SK-N-SH (cell line): ENCODE data around the gene FMO5. TPM values are rescaled to one million over a fixed set of nuclear protein-coding genes. Genes with fewer than 3 reads are reported as not detected.

Experiments
- CTCF ChIA-PET: fragments of 300-600, 350-600 bp; formaldehyde crosslinking; extraction: SDS; loops from one replicate; lab custom pipeline; 2021; lab: Yijun Ruan, JAX
- POLR2A ChIA-PET: fragments of 350-600 bp; sonication (Branson Sonifier 250); formaldehyde crosslinking; extraction: SDS; loops from one replicate; lab custom pipeline; 2020; ENCODE audit warnings: antibody characterized with exemption, inconsistent platforms; lab: Yijun Ruan, JAX
- DNase-seq: peaks from one replicate; pipeline ENCODE4 v3.0.0; 2012
- H2AFZ ChIP-seq: fragments of 200-600 bp; sonication (generic); 2 replicates; pipeline ENCODE4 v1.8.1; 2016; ENCODE audit warnings: antibody characterized with exemption, mild to moderate bottlenecking, low read depth
- H3F3A ChIP-seq: fragments of 200-600 bp; sonication (generic); replicated peaks from 2 replicates; pipeline ENCODE3; 2016; ENCODE audit warnings: antibody characterized with exemption, mild to moderate bottlenecking; ENCODE audit not compliant: insufficient read depth
- H3K27ac ChIP-seq, 2 experiments: fragments of 200-500 bp in 1 of 2; fragments of 200-600 bp in 1 of 2; sonication (Bioruptor generic) in 1 of 2; sonication (generic), shearing (Covaris generic) in 1 of 2; 2 replicates each; pipeline versions ENCODE4 v1.5.1 to v1.6.1; 2014 to 2016; ENCODE audit warnings: low read depth in 2 of 2, inconsistent platforms in 1 of 2, low read length in 1 of 2, mild to moderate bottlenecking in 1 of 2, mixed read lengths in 1 of 2
- H3K27me3 ChIP-seq: fragments of 200-600 bp; sonication (generic), shearing (Covaris generic); 2 replicates; pipeline ENCODE4 v1.6.1; 2016; ENCODE audit warnings: mixed run types; ENCODE audit not compliant: insufficient read depth
- H3K36me3 ChIP-seq, 2 experiments: fragments of 200-500 bp in 1 of 2; fragments of 200-600 bp in 1 of 2; sonication (Bioruptor generic) in 1 of 2; sonication (generic) in 1 of 2; replicated peaks in 1 of 2; 2 replicates each; pipeline versions ENCODE3 to v1.5.1; 2014 to 2016; ENCODE audit warnings: low read length in 1 of 2, mild to moderate bottlenecking in 1 of 2; ENCODE audit not compliant: insufficient read depth in 2 of 2, control insufficient read depth in 1 of 2
- H3K4me1 ChIP-seq, 2 experiments: fragments of 200-500 bp in 1 of 2; fragments of 200-600 bp in 1 of 2; sonication (Bioruptor generic) in 1 of 2; sonication (generic), shearing (Covaris generic) in 1 of 2; 2 replicates each; pipeline versions ENCODE4 v1.5.1 to v1.6.1; 2014 to 2016; ENCODE audit warnings: low read depth in 1 of 2, low read length in 1 of 2, mixed run types in 1 of 2; ENCODE audit not compliant: insufficient read depth in 2 of 2, control insufficient read depth in 1 of 2
- H3K4me2 ChIP-seq: fragments of 200-600 bp; sonication (generic), shearing (Covaris generic); 2 replicates; pipeline ENCODE4 v1.6.1; 2017; ENCODE audit warnings: mixed run types
- H3K4me3 ChIP-seq, 2 experiments: fragments of 200-500 bp in 1 of 2; fragments of 200-600 bp in 1 of 2; sonication (Bioruptor generic) in 1 of 2; sonication (generic), shearing (Covaris generic) in 1 of 2; 2 replicates each; pipeline versions ENCODE4 v1.5.1 to v1.8.1; 2014 to 2016; ENCODE audit warnings: low read depth in 2 of 2, inconsistent platforms in 1 of 2, low read length in 1 of 2, mild to moderate bottlenecking in 1 of 2, mixed read lengths in 1 of 2, moderate library complexity in 1 of 2
- H3K79me2 ChIP-seq: fragments of 200-600 bp; sonication (generic); 2 replicates; pipeline ENCODE4 v1.8.1; 2017; ENCODE audit warnings: mild to moderate bottlenecking; ENCODE audit not compliant: insufficient read depth
- H3K9ac ChIP-seq: fragments of 200-600 bp; sonication (generic); 2 replicates; pipeline ENCODE4 v1.6.1; 2017; ENCODE audit warnings: mixed run types
- H3K9me2 ChIP-seq: fragments of 200-600 bp; sonication (generic); 2 replicates; pipeline ENCODE4 v1.6.1; 2017; ENCODE audit warnings: mixed run types
- H3K9me3 ChIP-seq: fragments of 200-600 bp; sonication (generic); 2 replicates; pipeline ENCODE4 v1.6.1; 2017; ENCODE audit warnings: mixed run types, mild to moderate bottlenecking, moderate library complexity
- H4K20me1 ChIP-seq: fragments of 200-600 bp; sonication (generic); 2 replicates; pipeline ENCODE4 v1.6.1; 2017; ENCODE audit warnings: mild to moderate bottlenecking, mixed run types; ENCODE audit not compliant: insufficient read depth
- CHD2 ChIP-seq: fragments of 150-350 bp; IDR thresholded peaks from 2 replicates; pipeline ENCODE4 v1.6.1; 2018; ENCODE audit warnings: low read length; ENCODE audit not compliant: partially characterized antibody
- ELF1 ChIP-seq: IDR thresholded peaks from 2 replicates; pipeline ENCODE4 v1.4.0; 2012
- EZH2phosphoT487 ChIP-seq: fragments of 200-600 bp; sonication (generic); IDR thresholded peaks from 2 replicates; pipeline ENCODE4 v1.6.1; 2017; ENCODE audit warnings: low read depth, mixed run types, mild to moderate bottlenecking, antibody characterized with exemption, moderate library complexity, borderline replicate concordance
- MEF2A ChIP-seq: IDR thresholded peaks from 2 replicates; pipeline ENCODE4 v1.4.0; 2012; ENCODE audit warnings: low read depth, borderline replicate concordance
- POLR2AphosphoS5 ChIP-seq: IDR thresholded peaks from 2 replicates; pipeline ENCODE4 v1.6.1; 2012; ENCODE audit warnings: low read depth, low read length
- RCOR1 ChIP-seq: fragments of 150-350 bp; IDR thresholded peaks from 2 replicates; pipeline ENCODE4 v1.6.1; 2017; ENCODE audit warnings: antibody characterized with exemption, low read length
- SIN3A ChIP-seq: IDR thresholded peaks from 2 replicates; pipeline ENCODE4 v1.6.1; 2012; ENCODE audit warnings: low read depth, mild to moderate bottlenecking, low read length, moderate library complexity, borderline replicate concordance
- TCF12 ChIP-seq: IDR thresholded peaks from 2 replicates; pipeline ENCODE4 v1.4.0; 2012
- TEAD4 ChIP-seq: IDR thresholded peaks from 2 replicates; pipeline ENCODE4 v1.4.0; 2012; ENCODE audit warnings: mild to moderate bottlenecking, borderline replicate concordance; ENCODE audit not compliant: insufficient read depth
- whole genome bisulfite sequencing: methylation state at CpG from one replicate; pipeline ENCODE4 v1.1.6; 2017; ENCODE audit warnings: low lambda C conversion rate; 5-methylcytosine and 5-hydroxymethylcytosine counted together
- polyA plus RNA-seq, 3 experiments: library from polyadenylated mRNA; depleted of rRNA; stranded (reverse); fragments of >200 nt; gene quantifications; 2 replicates each; pipeline ENCODE4 v1.2.3, GENCODE V29; 2012
- TF ChIP-seq, protein P1 (sequence below): IDR thresholded peaks from 2 replicates; pipeline ENCODE4 v1.4.0; 2012; ENCODE audit warnings: low read depth, borderline replicate concordance
- TF ChIP-seq, protein P2 (sequence below): IDR thresholded peaks from 2 replicates; pipeline ENCODE4; 2012
- TF ChIP-seq, protein P3 (sequence below): fragments of 150-350 bp; IDR thresholded peaks from 2 replicates; pipeline ENCODE4 v1.6.1; 2016; ENCODE audit warnings: mild to moderate bottlenecking, low read depth, low read length
- TF ChIP-seq, protein P4 (sequence below): IDR thresholded peaks from 2 replicates; pipeline ENCODE4 v1.6.1; 2012; ENCODE audit warnings: mild to moderate bottlenecking, low read depth, low read length, moderate library complexity

The FMO5 gene
- polyA plus RNA-seq, 1 of the 3 experiments (the other 2 are of a cell fraction), result 0.30 TPM

DNA sequence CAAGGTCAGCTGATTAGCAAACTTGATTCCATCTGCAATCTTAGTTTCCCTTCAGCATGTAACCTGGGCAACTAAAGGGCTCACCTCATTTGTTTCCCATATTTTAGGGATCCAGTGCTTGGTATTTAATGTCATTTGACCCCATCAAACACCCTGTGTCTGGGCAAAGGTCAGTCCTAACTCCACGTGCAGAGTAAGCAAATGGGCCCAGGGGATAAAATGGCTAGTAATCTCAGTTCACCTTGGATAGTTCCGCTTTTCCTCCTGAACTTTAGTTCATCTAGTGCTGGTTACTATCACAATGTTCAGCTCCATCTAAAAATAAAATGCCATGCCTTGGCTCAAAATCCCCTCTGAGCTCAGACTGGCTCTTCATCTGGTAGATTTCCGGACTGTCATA is 72.4 kb downstream of the FMO5 start:
- H3K9ac ChIP-seq, result no peak overlapping the region
- no peaks in the 10 kb centered on the region for H3K79me2 ChIP-seq
- no peaks in the 10 kb centered on the region for H4K20me1 ChIP-seq
- no peaks in the 10 kb centered on the region for H3K4me1 ChIP-seq
- H3K27ac ChIP-seq, result no peak overlapping the region
- no peak for TF ChIP-seq RCOR1
- TF ChIP-seq, protein P1, sequence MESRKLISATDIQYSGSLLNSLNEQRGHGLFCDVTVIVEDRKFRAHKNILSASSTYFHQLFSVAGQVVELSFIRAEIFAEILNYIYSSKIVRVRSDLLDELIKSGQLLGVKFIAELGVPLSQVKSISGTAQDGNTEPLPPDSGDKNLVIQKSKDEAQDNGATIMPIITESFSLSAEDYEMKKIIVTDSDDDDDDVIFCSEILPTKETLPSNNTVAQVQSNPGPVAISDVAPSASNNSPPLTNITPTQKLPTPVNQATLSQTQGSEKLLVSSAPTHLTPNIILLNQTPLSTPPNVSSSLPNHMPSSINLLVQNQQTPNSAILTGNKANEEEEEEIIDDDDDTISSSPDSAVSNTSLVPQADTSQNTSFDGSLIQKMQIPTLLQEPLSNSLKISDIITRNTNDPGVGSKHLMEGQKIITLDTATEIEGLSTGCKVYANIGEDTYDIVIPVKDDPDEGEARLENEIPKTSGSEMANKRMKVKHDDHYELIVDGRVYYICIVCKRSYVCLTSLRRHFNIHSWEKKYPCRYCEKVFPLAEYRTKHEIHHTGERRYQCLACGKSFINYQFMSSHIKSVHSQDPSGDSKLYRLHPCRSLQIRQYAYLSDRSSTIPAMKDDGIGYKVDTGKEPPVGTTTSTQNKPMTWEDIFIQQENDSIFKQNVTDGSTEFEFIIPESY, result no peak
- TF ChIP-seq SIN3A, result no peak
- no peak for TF ChIP-seq MEF2A
- no peak for TF ChIP-seq ELF1
- no peak for TF ChIP-seq CHD2
- no peak for TF ChIP-seq TCF12
- TF ChIP-seq EZH2phosphoT487, result no peak
- TF ChIP-seq, protein P2, sequence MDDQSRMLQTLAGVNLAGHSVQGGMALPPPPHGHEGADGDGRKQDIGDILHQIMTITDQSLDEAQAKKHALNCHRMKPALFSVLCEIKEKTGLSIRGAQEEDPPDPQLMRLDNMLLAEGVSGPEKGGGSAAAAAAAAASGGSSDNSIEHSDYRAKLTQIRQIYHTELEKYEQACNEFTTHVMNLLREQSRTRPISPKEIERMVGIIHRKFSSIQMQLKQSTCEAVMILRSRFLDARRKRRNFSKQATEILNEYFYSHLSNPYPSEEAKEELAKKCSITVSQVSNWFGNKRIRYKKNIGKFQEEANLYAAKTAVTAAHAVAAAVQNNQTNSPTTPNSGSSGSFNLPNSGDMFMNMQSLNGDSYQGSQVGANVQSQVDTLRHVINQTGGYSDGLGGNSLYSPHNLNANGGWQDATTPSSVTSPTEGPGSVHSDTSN, result no peak
- TF ChIP-seq, protein P3, sequence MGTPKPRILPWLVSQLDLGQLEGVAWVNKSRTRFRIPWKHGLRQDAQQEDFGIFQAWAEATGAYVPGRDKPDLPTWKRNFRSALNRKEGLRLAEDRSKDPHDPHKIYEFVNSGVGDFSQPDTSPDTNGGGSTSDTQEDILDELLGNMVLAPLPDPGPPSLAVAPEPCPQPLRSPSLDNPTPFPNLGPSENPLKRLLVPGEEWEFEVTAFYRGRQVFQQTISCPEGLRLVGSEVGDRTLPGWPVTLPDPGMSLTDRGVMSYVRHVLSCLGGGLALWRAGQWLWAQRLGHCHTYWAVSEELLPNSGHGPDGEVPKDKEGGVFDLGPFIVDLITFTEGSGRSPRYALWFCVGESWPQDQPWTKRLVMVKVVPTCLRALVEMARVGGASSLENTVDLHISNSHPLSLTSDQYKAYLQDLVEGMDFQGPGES, result no peak
- no peak for TF ChIP-seq POLR2AphosphoS5
- no peak for TF ChIP-seq TEAD4
- TF ChIP-seq, protein P4, sequence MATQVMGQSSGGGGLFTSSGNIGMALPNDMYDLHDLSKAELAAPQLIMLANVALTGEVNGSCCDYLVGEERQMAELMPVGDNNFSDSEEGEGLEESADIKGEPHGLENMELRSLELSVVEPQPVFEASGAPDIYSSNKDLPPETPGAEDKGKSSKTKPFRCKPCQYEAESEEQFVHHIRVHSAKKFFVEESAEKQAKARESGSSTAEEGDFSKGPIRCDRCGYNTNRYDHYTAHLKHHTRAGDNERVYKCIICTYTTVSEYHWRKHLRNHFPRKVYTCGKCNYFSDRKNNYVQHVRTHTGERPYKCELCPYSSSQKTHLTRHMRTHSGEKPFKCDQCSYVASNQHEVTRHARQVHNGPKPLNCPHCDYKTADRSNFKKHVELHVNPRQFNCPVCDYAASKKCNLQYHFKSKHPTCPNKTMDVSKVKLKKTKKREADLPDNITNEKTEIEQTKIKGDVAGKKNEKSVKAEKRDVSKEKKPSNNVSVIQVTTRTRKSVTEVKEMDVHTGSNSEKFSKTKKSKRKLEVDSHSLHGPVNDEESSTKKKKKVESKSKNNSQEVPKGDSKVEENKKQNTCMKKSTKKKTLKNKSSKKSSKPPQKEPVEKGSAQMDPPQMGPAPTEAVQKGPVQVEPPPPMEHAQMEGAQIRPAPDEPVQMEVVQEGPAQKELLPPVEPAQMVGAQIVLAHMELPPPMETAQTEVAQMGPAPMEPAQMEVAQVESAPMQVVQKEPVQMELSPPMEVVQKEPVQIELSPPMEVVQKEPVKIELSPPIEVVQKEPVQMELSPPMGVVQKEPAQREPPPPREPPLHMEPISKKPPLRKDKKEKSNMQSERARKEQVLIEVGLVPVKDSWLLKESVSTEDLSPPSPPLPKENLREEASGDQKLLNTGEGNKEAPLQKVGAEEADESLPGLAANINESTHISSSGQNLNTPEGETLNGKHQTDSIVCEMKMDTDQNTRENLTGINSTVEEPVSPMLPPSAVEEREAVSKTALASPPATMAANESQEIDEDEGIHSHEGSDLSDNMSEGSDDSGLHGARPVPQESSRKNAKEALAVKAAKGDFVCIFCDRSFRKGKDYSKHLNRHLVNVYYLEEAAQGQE, result no peak
- WGBS, result 97% methylated on average over 2 of the region's 3 CpGs
- ChIA-PET POLR2A (no interaction called here), CTCF (interaction anchor here (2.7 kb wide), 1 partner anchor 10 kb away, joined by 8 read pairs; no protein-coding TSS in a partner anchor)
- no peaks in the 10 kb centered on the region for H3K27me3 ChIP-seq
- no peak overlapping the region for H3K4me2 ChIP-seq
- no peak for DNase-seq
- peaks cover 3% of the 10 kb centered on the region for H3F3A ChIP-seq
- no peaks in the 10 kb centered on the region for H3K9me3 ChIP-seq
- no peak overlapping the region for H3K4me3 ChIP-seq
- H3K36me3 ChIP-seq, result peaks cover 8 to 42% of the 10 kb centered on the region in 2 experiments
- no peaks in the 10 kb centered on the region for H3K9me2 ChIP-seq
- no peak overlapping the region for H2AFZ ChIP-seq
